ENCODE results near the gene CTRB2.

DNA sequence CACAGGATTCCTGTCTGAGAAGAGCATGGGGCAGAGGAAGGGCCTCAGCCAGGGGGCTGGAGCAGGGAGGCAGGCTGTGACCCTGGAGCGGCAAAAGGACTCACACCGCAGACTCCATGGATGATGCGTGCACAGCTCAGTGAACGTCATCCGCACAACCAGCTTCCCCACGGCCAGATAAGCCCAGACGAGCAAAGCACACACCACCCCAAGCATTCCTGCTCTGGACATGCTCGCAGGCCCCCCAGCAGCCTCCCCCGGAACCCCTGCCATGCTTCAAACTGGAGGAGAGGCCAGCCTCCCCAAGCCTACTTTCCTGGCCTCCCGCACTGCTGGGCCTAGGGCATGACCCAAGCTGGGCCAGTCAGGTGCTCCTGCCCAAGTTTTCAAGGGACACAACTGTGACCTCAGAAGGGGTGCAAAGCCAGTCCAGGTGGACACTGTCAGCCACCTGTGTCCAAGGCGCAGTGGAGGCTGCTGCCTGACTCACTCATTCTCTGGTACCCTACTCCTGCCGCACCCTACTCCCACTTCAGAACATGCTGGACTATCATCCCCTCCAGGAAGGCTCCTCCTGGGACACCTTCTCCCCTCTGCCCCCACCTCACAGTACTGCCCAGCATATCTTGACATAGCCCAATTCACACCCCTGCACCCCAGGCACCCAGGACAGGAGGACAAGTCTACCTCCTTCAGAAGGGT is 39.7 kb upstream of the CTRB2 start:
- TF ChIP-seq, protein P1, sequence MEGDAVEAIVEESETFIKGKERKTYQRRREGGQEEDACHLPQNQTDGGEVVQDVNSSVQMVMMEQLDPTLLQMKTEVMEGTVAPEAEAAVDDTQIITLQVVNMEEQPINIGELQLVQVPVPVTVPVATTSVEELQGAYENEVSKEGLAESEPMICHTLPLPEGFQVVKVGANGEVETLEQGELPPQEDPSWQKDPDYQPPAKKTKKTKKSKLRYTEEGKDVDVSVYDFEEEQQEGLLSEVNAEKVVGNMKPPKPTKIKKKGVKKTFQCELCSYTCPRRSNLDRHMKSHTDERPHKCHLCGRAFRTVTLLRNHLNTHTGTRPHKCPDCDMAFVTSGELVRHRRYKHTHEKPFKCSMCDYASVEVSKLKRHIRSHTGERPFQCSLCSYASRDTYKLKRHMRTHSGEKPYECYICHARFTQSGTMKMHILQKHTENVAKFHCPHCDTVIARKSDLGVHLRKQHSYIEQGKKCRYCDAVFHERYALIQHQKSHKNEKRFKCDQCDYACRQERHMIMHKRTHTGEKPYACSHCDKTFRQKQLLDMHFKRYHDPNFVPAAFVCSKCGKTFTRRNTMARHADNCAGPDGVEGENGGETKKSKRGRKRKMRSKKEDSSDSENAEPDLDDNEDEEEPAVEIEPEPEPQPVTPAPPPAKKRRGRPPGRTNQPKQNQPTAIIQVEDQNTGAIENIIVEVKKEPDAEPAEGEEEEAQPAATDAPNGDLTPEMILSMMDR (conservative IDR thresholded peaks at IDR 0.05), result no peak
- TF ChIP-seq ZFX (IDR thresholded peaks at IDR 0.05), result no peak

Measured in C4-2B (cell line).